Raji (cell line): ENCODE data around the gene KLK5.

ENCODE experiments used
- POLR2A ChIP-seq: IDR thresholded peaks from 2 replicates; pipeline ENCODE4 v1.6.1; 2011; ENCODE audit warnings: low read depth, low read length, control low read depth; ENCODE audit not compliant: insufficient read depth

KLK5 gene

DNA sequence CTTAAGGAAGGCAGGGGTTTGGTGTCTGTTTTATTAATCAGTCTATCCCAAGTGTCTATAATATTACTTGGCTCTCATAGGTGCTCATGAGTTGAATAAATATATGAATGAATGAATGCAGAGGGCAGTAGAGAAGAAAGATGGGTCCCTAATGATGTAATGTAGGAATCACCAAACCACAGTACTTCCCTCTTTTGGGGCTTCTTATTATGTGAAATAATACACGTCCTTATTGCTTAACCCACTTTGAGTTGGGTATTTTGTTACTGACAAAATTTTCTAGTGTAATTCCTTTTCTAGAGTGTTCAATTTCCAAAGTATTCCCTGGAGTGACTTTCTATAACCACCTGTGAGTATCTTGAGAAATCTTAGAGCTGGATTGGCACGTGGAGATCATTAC lies 13.2 kb downstream of the KLK5 start:
- no peak for TF ChIP-seq POLR2A

DNA sequence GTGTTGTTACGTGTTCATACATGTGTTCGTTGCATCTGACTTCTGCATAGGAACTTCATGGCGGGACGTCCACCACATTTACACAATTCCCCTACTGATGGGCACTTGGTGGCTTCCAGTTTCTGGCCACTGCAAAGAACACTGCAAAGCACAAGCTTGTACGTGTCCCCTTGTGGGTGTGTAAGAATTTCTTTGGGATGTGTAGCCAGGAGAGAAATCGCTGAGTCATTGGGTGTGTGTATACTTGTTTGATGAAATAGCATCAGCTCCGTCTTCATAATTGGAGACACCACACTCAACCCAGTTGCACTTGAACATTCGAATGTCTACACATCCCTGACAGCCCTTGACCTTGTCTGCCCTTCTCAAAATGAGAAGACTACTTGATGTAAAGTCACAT lies 19.2 kb downstream of the KLK5 start:
- no peak for TF ChIP-seq POLR2A

- no peak for TF ChIP-seq POLR2A
Observed at GRCh38 chr19:50932690-50933083, 20.2 kb downstream of the KLK5 start.

GRCh38 chr19:50932018-50932689 lies 20.7 kb downstream of the KLK5 start:
- TF ChIP-seq POLR2A = no peak

DNA sequence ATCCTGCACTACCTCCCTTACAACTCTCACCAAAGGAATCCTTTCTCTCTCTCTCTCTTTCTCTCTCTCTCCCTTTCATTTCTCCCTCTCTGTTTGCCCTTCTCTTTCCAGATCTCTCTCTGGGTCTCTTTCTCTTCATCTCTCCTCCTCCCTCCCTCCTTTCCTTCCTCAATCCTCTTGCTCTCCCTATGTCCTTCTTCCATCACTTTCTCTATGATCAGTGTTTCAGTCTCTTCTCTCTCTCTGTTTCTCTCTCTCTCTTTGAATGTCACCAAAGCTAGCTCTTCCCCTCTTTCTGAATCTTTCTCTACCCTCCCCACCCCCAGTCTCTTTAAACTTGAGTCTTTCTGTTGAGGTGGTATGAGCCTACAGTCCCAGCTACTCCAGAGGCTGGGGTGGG lies 21.8 kb downstream of the KLK5 start:
- TF ChIP-seq POLR2A = no peak

- no peak for TF ChIP-seq POLR2A
Observed at GRCh38 chr19:50928831-50929230, 24.0 kb downstream of the KLK5 start.

DNA sequence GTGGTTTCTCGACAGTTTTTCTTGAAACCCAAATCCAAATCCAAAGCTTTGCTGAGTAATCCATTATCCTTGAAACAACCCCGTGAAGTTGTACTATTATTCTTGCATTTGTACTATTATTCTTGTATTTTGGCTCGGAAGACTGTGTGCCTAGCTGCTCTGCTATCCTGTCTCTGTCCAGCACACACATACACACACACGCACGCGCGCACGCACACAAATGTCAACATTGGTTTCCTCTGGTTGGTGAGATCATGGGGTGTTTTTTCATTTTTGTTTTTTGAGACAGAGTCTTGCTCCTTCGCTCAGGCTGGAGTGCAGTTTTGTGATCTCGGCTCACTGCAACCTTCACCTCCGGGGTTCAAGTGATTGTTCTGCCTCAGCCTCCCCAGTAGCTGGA lies 26.7 kb downstream of the KLK5 start:
- no peak for TF ChIP-seq POLR2A

- TF ChIP-seq POLR2A = no peak
Observed at GRCh38 chr19:50925734-50926133, 27.1 kb downstream of the KLK5 start.

DNA sequence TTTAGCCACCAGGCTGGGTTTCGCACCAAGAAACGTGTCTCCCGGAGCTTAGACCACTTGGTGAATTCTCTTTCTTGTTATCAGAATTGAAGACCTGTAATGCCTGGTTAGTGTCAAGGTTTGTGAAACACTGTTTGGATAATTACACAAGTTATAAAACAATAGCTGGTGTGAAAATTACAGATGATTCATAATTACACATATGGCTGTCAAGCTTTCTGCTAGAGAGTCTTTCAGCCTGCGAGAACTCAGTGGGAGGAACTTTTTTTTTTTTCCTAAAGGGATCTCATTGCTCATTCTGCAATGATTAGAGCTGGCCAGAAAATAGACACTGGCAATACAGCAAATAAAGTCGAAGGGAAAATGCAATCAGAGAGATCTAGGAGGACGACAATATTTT lies 28.3 kb downstream of the KLK5 start:
- TF ChIP-seq POLR2A = no peak

DNA sequence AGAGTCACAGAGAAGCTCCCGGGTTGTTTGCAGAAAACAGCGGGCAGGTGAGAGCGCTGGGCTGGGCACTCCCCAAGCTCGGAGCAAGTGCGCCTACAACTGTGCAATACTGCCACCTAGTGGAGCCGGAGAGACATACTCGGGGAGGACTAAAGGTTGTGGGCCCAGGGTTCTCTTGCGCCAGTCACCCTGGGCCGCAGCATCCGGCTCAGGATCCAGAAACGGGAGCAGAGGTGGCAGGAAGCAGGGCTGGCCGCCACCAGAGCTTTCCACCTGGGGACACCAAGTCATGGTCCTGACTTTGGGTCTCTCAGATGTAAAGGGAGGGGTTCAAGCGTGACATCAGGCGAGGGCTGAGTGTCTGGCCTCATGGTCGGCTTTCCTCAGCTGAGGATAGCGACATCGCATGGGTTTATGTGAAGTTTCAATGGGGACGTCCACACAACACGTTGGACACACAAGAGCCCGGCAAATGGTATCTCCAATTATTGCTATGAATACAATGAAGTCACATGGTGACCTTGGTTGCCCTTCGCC lies 30.5 kb downstream of the KLK5 start:
- no peak for TF ChIP-seq POLR2A

GRCh38 chr19:50921426-50922316 lies 31.2 kb downstream of the KLK5 start:
- no peak for TF ChIP-seq POLR2A

GRCh38 chr19:50916069-50916468 lies 36.8 kb downstream of the KLK5 start:
- TF ChIP-seq POLR2A = no peak

GRCh38 chr19:50912727-50913716 lies 39.8 kb downstream of the KLK5 start:
- TF ChIP-seq POLR2A = no peak

DNA sequence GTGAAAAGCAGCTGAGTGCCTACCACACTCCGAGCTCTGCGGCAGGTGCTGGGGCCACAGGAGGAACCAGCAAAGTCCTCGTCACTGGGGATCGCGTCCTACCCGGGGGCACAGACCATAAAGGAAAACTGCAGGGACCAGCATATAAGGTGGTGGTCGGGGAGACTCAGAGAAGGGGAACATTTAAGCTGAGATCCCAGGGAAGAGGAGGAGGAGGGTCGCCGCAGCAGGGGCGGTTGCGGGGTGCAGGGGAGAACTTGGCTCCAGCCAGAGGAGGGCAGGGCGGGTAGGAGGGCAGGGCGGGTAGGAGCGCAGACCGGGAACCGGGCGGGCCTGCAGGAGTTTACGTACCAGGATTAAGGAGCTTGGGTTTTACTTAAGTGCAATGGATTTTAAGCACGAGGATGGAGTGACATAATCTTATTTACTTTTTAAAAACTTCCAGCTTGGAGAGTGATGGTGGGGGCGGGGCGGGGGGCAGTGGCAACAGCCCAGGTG lies 40.7 kb downstream of the KLK5 start:
- no peak for TF ChIP-seq POLR2A
